HS-5 (cell line): ENCODE results near the gene PLPP2.

Experiments used
- DNase-seq: peaks from one replicate; pipeline ENCODE4 v3.0.0-alpha.2; 2012; ENCODE audit warnings: low read depth

Gene PLPP2

GRCh38 chr19:313988-314815, 23.0 kb upstream of the PLPP2 start:
- no peak for DNase-seq

- no peak for DNase-seq
Observed at GRCh38 chr19:313169-313987, 22.2 kb upstream of the PLPP2 start.

- DNase-seq = no peak
Observed at GRCh38 chr19:311813-312261, 20.6 kb upstream of the PLPP2 start.

- no peak for DNase-seq
Observed at GRCh38 chr19:310781-311496, 19.7 kb upstream of the PLPP2 start.

GRCh38 chr19:310141-310651, 19.0 kb upstream of the PLPP2 start:
- DNase-seq = no peak

- DNase-seq = no peak
Observed at GRCh38 chr19:309206-309565, 18.0 kb upstream of the PLPP2 start.

- no peak for DNase-seq
Observed at GRCh38 chr19:308471-309205, 17.4 kb upstream of the PLPP2 start.

- no peak for DNase-seq
Observed at GRCh38 chr19:307793-308420, 16.7 kb upstream of the PLPP2 start.

GRCh38 chr19:307111-307531, 15.9 kb upstream of the PLPP2 start:
- DNase-seq = no peak

- no peak for DNase-seq
Observed at GRCh38 chr19:306151-306900, 15.1 kb upstream of the PLPP2 start.

GRCh38 chr19:305240-306150, 14.3 kb upstream of the PLPP2 start:
- no peak for DNase-seq

- no peak for DNase-seq
Observed at GRCh38 chr19:296476-297225, 5.4 kb upstream of the PLPP2 start.

GRCh38 chr19:295687-296370, 4.6 kb upstream of the PLPP2 start:
- DNase-seq = no peak

- no peak for DNase-seq
Observed at GRCh38 chr19:294946-295686, 3.9 kb upstream of the PLPP2 start.

- DNase-seq = no peak
Observed at GRCh38 chr19:294341-294945, 3.2 kb upstream of the PLPP2 start.

- no peak for DNase-seq
Observed at GRCh38 chr19:293436-294110, 2.4 kb upstream of the PLPP2 start.
